Epithelial cell of esophagus (primary cell): ENCODE results near the gene PICALM.

Experiments used
- DNase-seq: peaks from one replicate; pipeline ENCODE4 v3.0.0; 2010; ENCODE audit warnings: low read depth
- H3K4me3 ChIP-seq: 2 replicates; pipeline ENCODE4 v1.5.1; 2011; ENCODE audit warnings: mild to moderate bottlenecking, low read length, control low read depth
- TF ChIP-seq, protein P1 (sequence below): IDR thresholded peaks from 2 replicates; pipeline ENCODE4 v1.5.1; 2011; ENCODE audit warnings: low read depth, mild to moderate bottlenecking, low read length, control low read depth, inconsistent platforms; ENCODE audit not compliant: insufficient read depth; ENCODE audit errors: missing control alignments

Gene PICALM

DNA sequence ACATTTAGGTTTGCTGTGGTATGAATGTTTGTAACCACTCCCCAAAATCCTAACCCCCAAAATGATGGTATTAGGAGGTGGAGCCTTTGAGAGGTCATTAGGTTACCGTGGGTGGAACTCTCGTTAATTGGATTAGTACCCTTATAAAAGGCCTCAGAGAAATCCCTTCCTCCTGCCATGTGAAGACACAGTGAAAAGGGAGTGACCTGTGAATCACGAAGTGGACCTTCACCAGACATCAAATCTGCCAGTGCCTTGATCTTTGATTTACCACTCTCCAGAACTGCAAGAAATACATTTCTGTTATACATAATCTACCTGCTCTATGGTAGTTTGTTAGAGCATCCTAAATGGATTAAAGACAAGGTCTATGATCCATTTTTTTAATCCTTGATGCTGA lies 12.6 kb upstream of the PICALM start:
- no peak for DNase-seq

DNA sequence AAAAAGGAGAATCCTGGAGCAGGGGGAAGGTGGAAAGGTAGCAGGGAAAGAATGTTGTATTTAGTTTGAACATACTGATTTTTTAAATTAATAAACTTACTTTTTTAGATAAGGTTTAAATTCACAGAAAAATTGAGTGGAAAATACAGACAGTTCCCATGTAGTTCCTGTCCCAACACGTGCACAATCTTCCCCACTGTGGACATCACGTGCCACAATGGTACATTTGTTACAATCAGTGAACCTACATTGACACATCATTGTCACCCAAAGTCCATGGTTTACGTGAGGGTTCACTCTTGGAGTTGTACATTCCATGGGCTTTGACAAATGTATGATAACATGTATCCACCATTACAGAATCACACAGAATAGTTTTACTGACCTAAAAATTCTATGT lies 10.5 kb upstream of the PICALM start:
- DNase-seq: no peak
- H3K4me3 ChIP-seq: no peak overlapping the region
- TF ChIP-seq, protein P1, sequence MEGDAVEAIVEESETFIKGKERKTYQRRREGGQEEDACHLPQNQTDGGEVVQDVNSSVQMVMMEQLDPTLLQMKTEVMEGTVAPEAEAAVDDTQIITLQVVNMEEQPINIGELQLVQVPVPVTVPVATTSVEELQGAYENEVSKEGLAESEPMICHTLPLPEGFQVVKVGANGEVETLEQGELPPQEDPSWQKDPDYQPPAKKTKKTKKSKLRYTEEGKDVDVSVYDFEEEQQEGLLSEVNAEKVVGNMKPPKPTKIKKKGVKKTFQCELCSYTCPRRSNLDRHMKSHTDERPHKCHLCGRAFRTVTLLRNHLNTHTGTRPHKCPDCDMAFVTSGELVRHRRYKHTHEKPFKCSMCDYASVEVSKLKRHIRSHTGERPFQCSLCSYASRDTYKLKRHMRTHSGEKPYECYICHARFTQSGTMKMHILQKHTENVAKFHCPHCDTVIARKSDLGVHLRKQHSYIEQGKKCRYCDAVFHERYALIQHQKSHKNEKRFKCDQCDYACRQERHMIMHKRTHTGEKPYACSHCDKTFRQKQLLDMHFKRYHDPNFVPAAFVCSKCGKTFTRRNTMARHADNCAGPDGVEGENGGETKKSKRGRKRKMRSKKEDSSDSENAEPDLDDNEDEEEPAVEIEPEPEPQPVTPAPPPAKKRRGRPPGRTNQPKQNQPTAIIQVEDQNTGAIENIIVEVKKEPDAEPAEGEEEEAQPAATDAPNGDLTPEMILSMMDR: no peak

More for the DNA sequence above, 12.6 kb upstream of the PICALM start:
- TF ChIP-seq, protein P1: no peak
- no peak overlapping the region for H3K4me3 ChIP-seq

DNA sequence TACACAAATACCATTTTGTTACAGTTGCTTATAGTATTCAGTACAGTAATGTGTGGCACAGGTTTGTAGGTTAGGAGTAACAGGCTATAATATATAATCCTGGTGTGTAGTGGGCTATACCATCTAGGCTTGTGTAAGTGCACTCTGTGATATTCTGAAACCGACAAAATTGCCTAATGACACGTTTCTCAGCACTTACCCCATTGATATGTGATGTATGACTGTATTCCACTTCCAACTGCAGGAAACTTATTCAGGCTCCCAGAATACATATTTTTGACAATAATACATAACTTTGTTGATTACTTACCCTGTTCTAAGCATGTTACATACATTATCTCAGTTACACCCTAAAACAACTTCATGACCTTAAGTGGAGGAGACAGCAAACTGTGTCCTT lies 5.1 kb upstream of the PICALM start:
- no peak overlapping the region for H3K4me3 ChIP-seq
- no peak for DNase-seq
- TF ChIP-seq, protein P1: no peak

DNA sequence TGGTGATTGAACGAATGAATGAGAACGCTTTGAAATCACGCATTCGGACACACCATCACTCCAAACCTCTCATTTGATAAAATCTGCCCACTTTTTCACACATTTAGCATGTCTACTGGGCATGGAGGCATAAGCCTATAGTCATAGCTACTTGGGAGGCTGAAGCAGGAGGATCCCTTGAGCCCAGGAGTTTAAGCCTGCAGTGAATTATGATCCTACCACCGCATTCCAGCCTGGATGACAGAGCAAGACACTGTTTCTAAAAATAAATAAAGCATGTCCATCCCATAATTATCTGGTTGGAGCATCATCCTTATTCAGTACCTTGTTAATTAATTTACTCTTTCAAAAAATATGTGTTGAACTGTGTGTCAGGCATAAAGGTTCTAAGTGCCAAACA lies 3.3 kb upstream of the PICALM start:
- TF ChIP-seq, protein P1: no peak
- no peak for DNase-seq
- H3K4me3 ChIP-seq: no peak overlapping the region

DNA sequence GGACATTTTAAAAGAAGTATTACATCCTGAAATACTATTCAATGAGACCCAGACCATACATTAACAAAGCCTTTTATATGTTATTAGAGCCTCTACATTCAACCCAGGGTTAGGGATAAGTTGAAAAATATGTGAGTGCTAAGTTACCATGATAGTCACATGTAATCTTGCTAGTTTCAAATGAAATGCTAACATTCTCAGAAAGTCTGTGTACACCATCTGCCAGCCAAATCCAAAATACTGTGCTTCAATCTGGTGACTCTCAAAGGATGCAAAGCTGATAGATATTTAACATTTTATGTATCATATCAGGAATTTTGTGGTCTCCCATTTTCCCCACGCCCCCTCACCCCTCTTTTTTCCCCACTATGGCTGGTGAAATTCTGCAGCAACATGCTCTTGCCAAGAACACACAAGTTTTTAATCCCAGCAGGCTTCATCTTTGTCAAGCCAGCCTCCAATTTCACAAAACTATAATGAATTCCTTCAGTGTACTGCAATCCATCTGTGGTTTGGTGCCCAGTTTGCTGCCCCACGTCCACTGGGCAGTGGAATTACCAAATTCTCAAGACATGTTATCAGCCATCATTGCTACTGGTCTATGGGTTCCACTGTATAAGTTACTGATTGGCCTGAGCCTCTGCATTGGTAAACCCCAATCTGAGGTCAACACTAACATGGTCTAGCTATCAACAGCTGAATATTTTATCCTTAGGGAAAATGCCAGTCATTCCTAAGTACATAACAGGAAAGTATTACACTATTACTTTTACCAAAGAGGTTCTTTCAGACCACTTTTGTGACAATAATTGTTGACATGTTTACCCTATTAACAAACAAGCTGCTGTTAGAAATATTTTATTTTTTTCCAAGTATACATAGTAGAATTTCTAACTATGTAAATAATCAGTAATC lies 1.5 kb upstream of the PICALM start:
- no peak for DNase-seq
- TF ChIP-seq, protein P1: no peak
- H3K4me3 ChIP-seq: no peak overlapping the region

DNA sequence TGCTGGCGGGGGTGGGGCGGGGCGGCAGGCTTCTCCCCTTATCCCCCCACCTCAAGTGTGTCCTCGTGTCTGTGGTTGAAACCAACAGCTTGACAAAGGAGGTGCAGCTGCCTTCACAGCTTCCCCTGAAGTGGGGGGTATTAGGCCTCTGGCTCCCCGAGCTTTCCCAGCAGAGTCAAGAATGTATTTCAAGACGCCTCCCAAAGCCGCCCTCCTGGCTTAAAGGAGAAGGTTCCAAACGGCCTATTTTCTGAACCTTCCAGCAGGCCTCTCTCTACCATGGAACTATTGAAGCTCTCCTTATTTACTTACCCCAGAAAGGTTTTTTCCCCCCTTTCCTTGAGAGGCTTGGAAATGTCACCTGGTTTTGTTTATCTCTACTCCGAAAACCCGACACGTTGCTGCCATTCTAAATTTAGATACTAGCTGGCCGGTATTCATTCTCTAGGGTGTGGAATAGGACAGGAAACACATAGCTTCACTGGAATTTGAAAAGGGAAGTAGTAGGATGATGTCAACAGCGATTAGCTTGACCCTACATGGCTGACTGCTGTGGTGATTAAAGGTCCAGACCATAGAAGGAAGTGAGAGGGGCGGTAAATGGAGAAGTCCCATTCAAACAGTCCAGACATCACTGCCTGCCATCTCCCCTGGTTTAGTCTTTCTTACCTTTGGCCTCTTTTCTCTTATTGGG lies 671 bp upstream of the PICALM start:
- peak; percentile 94 for DNase-seq
- TF ChIP-seq, protein P1: no peak

More for the DNA sequence above, 671 bp upstream of the PICALM start:
- H3K4me3 ChIP-seq: peak overlapping the region; percentile 45
